HepG2 (cell line): Measurements from ENCODE around the gene GRK4. TPM values are rescaled to one million over a fixed set of nuclear protein-coding genes. Genes with fewer than 3 reads are reported as not detected.
A peak's percentile ranks its signal among the peaks of the same experiment; 100 is the strongest.

ENCODE experiments used
- AKAP8 ChIP-seq: sonication (generic); formaldehyde crosslinking; IDR thresholded peaks from 2 replicates; pipeline ENCODE4 v1.5.1; 2020; ENCODE audit warnings: mild to moderate bottlenecking, missing genetic modification reagents
- CBX1 ChIP-seq: IDR thresholded peaks from one replicate; pipeline ENCODE4 v1.6.1; 2016; ENCODE audit warnings: antibody characterized with exemption, low read depth
- CCDC6 ChIP-seq: sonication (generic); formaldehyde crosslinking; IDR thresholded peaks from 2 replicates; pipeline ENCODE4 v1.8.1; 2022; ENCODE audit warnings: mild to moderate bottlenecking, missing genetic modification reagents, moderate library complexity
- DMAP1 ChIP-seq: IDR thresholded peaks from 2 replicates; pipeline ENCODE4 v1.6.1; 2016
- E2F2 ChIP-seq: sonication (generic); formaldehyde crosslinking; IDR thresholded peaks from 2 replicates; pipeline ENCODE4 v1.4.0; 2020; ENCODE audit warnings: missing genetic modification reagents, borderline replicate concordance
- HDAC1 ChIP-seq: sonication (generic); formaldehyde crosslinking; IDR thresholded peaks from 2 replicates; pipeline ENCODE4 v1.5.1; 2020; ENCODE audit warnings: mild to moderate bottlenecking, missing genetic modification reagents
- HDAC2 ChIP-seq: sonication (generic); formaldehyde crosslinking; IDR thresholded peaks from 2 replicates; pipeline ENCODE4 v1.4.0; 2020; ENCODE audit warnings: missing genetic modification reagents
- MIER2 ChIP-seq: IDR thresholded peaks from 2 replicates; pipeline ENCODE4 v1.6.1; 2016; ENCODE audit warnings: missing biosample characterization, missing genetic modification reagents
- PCBP2 ChIP-seq: fragments of 200-400 bp; formaldehyde crosslinking; optimal IDR thresholded peaks from 2 replicates; pipeline ENCODE3; 2018; ENCODE audit warnings: low read length, low read depth; ENCODE audit not compliant: poor library complexity, severe bottlenecking
- PHF21A ChIP-seq: sonication (generic); formaldehyde crosslinking; IDR thresholded peaks from 2 replicates; pipeline ENCODE4 v1.5.0; 2020; ENCODE audit warnings: mild to moderate bottlenecking, missing genetic modification reagents
- PHF5A ChIP-seq: IDR thresholded peaks from one replicate; pipeline ENCODE4 v1.6.1; 2018; ENCODE audit warnings: low read depth, missing genetic modification reagents; ENCODE audit not compliant: unreplicated experiment
- SRSF1 ChIP-seq: fragments of 200-400 bp; formaldehyde crosslinking; optimal IDR thresholded peaks from 2 replicates; pipeline ENCODE3; 2017; ENCODE audit warnings: mild to moderate bottlenecking, low read depth, low read length, moderate library complexity
- THAP8 ChIP-seq: sonication (generic); formaldehyde crosslinking; IDR thresholded peaks from 2 replicates; pipeline ENCODE4 v1.5.1; 2020; ENCODE audit warnings: missing genetic modification reagents, mild to moderate bottlenecking, borderline replicate concordance
- ZBTB34 ChIP-seq: sonication (generic); formaldehyde crosslinking; IDR thresholded peaks from 2 replicates; pipeline ENCODE4 v1.8.0; 2022; ENCODE audit warnings: mild to moderate bottlenecking, missing genetic modification reagents
- ZNF362 ChIP-seq: sonication (generic); formaldehyde crosslinking; IDR thresholded peaks from 2 replicates; pipeline ENCODE4 v1.4.0; 2020; ENCODE audit warnings: missing genetic modification reagents, mild to moderate bottlenecking, borderline replicate concordance
- ZNF569 ChIP-seq: sonication (generic); formaldehyde crosslinking; IDR thresholded peaks from 2 replicates; pipeline ENCODE4 v1.5.0; 2020; ENCODE audit warnings: mild to moderate bottlenecking, missing genetic modification reagents, moderate library complexity, borderline replicate concordance
- ZNF660 ChIP-seq: sonication (generic); formaldehyde crosslinking; IDR thresholded peaks from 2 replicates; pipeline ENCODE4 v1.5.1; 2020; ENCODE audit warnings: mild to moderate bottlenecking, low read depth, missing genetic modification reagents, borderline replicate concordance
- ZNF737 ChIP-seq: sonication (generic); formaldehyde crosslinking; IDR thresholded peaks from 2 replicates; pipeline ENCODE4 v1.5.0; 2020; ENCODE audit warnings: missing genetic modification reagents, mild to moderate bottlenecking, borderline replicate concordance
- ZNF883 ChIP-seq: sonication (generic); formaldehyde crosslinking; IDR thresholded peaks from 2 replicates; pipeline ENCODE4 v1.5.1; 2020; ENCODE audit warnings: mild to moderate bottlenecking, missing genetic modification reagents; ENCODE audit errors: not compliant biosample characterization
- ZSCAN5A ChIP-seq: sonication (generic); formaldehyde crosslinking; IDR thresholded peaks from 2 replicates; pipeline ENCODE4 v1.8.0; 2022; ENCODE audit warnings: mild to moderate bottlenecking, missing genetic modification reagents, borderline replicate concordance
- polyA plus RNA-seq, 8 experiments: library from polyadenylated mRNA; depleted of rRNA in 3 of 8; stranded (reverse) in 7 of 8; unstranded in 1 of 8; fragments of >200 nt; fragmentation: Illumina TruSeq in 4 of 8; extraction: Trizol in 4 of 8; gene quantifications; 2 replicates each; pipeline versions ENCODE4 v1.2.1 to v1.2.3, GENCODE V29; 2011 to 2016; ENCODE audit warnings: low read depth in 4 of 8, missing spikeins in 1 of 8, mixed read lengths in 1 of 8; ENCODE audit not compliant: insufficient read depth in 1 of 8
- total RNA-seq, 5 experiments: library from RNA; depleted of rRNA; stranded (reverse); fragments of >200 nt; fragmentation: Illumina TruSeq; extraction: Trizol; gene quantifications; 2 replicates each; pipeline ENCODE4 v1.2.3, GENCODE V29; 2016; ENCODE audit warnings: low read depth in 1 of 5
- TF ChIP-seq, protein P1 (sequence below): sonication (generic); formaldehyde crosslinking; conservative IDR thresholded peaks from 2 replicates; pipeline ENCODE4 v1.8.0; 2022; ENCODE audit warnings: missing genetic modification reagents

Gene GRK4
- total and polyA plus RNA-seq, 2 of the 13 experiments (the other 11 are each of a cell fraction or from before 2014, with no cell fraction given): 1.8 to 2.0 TPM

GRCh38 chr4:3036131-3036952, 73.0 kb downstream of the GRK4 start (continued):
- no peak for TF ChIP-seq MIER2 (CRISPR knock-in tag)
- no peak for TF ChIP-seq ZNF362
- no peak for TF ChIP-seq ZNF737 (CRISPR knock-in tag)
- no peak for TF ChIP-seq PCBP2
- no peak for TF ChIP-seq PHF5A
- TF ChIP-seq AKAP8 (CRISPR knock-in tag): no peak
- no peak for TF ChIP-seq PHF21A (CRISPR knock-in tag)
- TF ChIP-seq HDAC1 (CRISPR knock-in tag): 0 out of 2 replicates have a peak, but pooled peaks have one; percentile 16
- no peak; the same call in 1 of the 2 replicates for TF ChIP-seq HDAC2 (CRISPR knock-in tag)
- TF ChIP-seq, protein P1, sequence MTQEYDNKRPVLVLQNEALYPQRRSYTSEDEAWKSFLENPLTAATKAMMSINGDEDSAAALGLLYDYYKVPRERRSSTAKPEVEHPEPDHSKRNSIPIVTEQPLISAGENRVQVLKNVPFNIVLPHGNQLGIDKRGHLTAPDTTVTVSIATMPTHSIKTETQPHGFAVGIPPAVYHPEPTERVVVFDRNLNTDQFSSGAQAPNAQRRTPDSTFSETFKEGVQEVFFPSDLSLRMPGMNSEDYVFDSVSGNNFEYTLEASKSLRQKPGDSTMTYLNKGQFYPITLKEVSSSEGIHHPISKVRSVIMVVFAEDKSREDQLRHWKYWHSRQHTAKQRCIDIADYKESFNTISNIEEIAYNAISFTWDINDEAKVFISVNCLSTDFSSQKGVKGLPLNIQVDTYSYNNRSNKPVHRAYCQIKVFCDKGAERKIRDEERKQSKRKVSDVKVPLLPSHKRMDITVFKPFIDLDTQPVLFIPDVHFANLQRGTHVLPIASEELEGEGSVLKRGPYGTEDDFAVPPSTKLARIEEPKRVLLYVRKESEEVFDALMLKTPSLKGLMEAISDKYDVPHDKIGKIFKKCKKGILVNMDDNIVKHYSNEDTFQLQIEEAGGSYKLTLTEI (CRISPR knock-in tag): no peak
- TF ChIP-seq SRSF1: no peak
- no peak for TF ChIP-seq ZSCAN5A (CRISPR knock-in tag)
- TF ChIP-seq CBX1: no peak
- TF ChIP-seq ZBTB34 (CRISPR knock-in tag): no peak
- TF ChIP-seq CCDC6 (CRISPR knock-in tag): no peak
- TF ChIP-seq THAP8: no peak
- no peak for TF ChIP-seq ZNF883 (CRISPR knock-in tag)
- TF ChIP-seq ZNF569: no peak
- no peak for TF ChIP-seq ZNF660
- TF ChIP-seq DMAP1 (CRISPR knock-in tag): no peak
- TF ChIP-seq E2F2: no peak
